Measurements from ENCODE around the gene RYR1. TPM values are rescaled to one million over a fixed set of nuclear protein-coding genes. Genes with fewer than 3 reads are reported as not detected.
A peak's percentile ranks its signal among the peaks of the same experiment; 100 is the strongest.
"Not testable (repeated sequence)": the region's sequence is repeated elsewhere in the genome, so short reads cannot be mapped to it uniquely, and the experiment has no call there.

Gene RYR1
- total RNA-seq, 1 experiment from 2014 or later: not detected

GRCh38 chr19:38513762-38514167 lies 80.3 kb downstream of the RYR1 start:
- no peak for DNase-seq (ENCODE audit: low spot score)

DNA sequence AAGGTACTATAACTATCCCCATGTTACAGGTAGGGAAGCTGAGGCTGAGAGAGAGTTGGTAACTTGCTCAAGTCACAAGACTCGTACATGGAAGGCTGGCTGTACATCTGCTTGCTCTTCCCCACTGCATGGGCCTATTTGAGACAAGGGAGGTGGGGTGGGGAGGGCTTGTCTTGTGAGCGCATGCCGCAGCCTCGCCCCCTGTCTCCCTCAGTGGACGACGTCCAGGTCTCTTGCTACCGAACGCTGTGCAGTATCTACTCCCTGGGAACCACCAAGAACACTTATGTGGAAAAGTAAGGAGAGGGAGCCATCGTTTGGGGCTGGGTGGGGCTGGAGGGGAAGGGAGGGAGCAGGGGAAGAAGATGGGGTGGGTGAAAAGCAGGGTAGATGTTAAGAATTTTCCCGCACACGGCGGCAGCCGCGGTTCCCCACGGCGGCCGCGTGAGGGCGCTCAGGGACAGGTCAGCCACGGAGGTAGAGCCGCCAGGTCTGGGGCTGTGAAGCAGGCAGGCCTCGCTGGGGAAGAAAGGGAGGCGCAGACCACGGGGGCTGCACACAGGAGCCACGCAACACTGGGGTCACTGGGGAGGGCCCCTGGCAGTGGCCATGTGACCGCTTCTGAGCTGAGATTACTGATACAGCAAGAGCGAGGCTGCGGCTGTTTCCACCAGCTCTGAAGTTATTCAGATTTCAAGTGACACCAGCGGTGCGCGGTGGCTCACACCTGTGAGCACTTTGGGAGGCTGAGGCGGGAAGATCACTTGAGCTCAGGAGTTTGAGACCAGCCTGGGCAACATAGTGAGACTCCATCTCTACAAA lies 81.5 kb downstream of the RYR1 start:
- peak; percentile 67 for DNase-seq (ENCODE audit: low spot score)

DNA sequence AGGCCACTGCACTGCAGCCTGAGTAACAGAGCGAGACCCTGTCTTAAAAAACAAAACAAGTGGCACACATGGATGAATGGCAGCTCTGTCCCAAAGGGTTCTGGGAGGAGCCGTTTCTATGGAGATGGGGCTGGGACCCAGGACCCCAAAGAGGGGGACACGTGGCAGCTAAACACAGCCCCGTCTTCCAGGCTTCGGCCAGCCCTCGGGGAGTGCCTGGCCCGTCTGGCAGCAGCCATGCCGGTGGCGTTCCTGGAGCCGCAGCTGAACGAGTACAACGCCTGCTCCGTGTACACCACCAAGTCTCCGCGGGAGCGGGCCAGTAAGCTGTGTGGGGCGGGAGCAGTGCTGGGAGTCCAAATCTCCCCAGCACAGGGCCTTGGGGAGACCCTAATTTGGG lies 82.4 kb downstream of the RYR1 start:
- DNase-seq (ENCODE audit: low spot score): no peak

DNA sequence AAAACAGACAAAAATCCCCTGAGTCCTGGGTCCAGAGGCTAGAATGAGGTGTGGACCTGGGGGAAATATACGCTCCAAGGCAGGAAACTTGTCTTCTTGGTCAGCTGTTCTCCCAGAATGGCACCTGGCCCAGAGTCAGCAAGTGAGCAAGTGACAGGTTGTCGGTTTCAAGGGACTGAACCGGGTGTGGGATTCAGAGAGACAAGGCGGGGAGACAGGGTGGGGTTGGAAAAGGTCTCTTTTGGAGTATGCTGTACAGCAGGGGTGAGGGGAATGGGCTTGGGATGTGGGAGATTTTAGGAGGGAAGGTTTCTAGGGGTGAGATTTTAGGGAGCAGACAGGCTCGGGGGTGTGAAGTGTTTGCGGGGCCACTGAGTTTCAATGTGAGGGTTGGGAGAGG lies 83.3 kb downstream of the RYR1 start:
- no peak for DNase-seq (ENCODE audit: low spot score)

- no peak for DNase-seq (ENCODE audit: low spot score)
Measured at GRCh38 chr19:38517321-38517720, 83.8 kb downstream of the RYR1 start.

DNA sequence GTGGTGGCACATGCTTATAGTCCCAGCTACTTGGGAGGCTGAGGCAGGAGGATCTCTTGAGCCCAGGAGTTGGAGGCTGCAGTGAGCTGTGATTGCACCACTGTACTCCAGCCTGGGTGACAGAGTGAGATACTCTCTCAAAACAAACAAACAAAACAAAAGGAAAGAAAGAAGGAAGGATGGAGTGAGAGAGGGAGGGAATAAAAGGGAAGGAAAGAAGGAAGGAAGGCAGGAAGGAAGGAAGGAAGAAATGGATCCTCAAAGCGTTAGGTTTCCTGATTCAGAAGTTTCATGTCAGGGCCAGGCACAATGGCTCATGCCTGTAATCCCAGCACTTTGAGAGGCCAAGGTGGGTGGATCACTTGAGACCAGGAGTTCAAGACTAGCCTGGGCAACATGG lies 84.5 kb downstream of the RYR1 start:
- DNase-seq (ENCODE audit: low spot score): not testable (repeated sequence)

DNA sequence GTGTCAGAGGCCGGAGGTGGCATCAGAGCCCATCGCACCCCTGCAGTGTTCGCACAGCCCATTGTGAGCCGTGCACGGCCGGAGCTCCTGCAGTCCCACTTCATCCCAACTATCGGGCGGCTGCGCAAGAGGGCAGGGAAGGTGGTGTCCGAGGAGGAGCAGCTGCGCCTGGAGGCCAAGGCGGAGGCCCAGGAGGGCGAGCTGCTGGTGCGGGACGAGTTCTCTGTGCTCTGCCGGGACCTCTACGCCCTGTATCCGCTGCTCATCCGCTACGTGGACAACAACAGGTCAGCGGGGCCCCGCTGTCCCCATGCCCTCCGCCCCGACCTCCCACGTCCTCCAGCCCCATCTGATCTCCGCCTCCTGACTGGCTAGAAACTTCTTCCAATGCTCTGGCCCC lies 85.7 kb downstream of the RYR1 start:
- no peak for DNase-seq (ENCODE audit: low spot score)

- no peak for DNase-seq (ENCODE audit: low spot score)
Measured at GRCh38 chr19:38519988-38520387, 86.5 kb downstream of the RYR1 start.

GRCh38 chr19:38522915-38523314 lies 89.4 kb downstream of the RYR1 start:
- DNase-seq (ENCODE audit: low spot score): no peak

DNA sequence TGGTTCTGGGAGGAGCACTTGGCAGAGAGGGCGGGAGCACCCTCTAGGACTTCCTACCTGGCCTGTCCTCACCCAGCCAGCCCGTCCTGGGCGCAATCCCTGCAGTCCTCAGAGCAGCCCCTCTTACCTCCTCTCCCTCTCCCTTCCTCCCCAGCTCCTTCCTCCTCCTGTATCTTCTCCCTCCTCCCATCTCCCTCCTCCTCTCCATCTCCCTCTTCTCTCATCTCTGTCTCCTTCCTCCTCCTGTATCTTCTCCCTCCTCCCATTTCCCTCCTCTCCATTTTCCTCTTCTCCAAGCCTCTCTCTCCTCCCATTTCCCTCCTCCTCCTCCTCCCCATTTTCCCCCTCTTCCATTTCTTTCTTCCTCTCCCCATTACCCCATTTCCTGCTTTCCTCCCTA lies 89.8 kb downstream of the RYR1 start:
- no peak for DNase-seq (ENCODE audit: low spot score)

DNA sequence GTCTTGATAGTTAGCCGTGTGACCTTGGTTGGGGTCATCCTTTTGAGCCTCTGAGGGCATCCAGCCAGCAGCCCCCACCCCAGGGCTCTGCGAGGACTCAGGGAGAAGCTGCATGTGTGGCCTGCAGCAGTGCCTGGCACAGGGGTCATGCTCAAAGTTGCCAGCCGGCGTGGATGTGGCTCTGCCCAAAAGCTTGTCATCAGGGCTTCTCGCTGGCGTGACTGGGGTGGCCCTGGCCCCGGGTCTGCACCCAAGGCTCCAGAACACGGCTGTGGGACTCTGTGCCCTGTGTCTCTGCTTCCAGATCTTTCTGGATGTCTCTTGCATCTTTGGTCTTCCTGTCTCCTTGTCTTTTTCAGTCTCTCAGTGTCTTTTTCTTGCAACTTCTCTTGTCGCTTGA lies 90.9 kb downstream of the RYR1 start:
- no peak for DNase-seq (ENCODE audit: low spot score)

GRCh38 chr19:38524994-38525634 lies 91.6 kb downstream of the RYR1 start:
- no peak for DNase-seq (ENCODE audit: low spot score)

DNA sequence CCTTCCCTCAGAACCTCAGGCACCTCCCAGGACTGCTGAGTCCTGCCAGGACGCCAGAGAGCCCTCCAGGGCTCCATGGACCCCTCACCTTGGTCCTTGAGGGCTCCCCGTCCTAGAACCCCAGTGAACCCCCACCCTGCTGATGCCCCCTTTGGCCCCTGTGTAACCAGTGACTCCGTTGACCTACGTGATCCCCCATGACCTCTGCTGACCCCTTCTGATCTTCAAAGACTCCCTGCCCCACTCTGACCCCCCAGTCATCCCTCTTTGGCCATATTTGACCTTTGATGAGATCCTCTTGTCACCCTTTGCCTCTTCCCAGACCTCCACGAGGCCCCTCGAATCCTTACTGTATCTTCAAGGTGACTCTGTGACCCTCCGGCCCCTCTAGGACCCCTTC lies 92.9 kb downstream of the RYR1 start:
- no peak for DNase-seq (ENCODE audit: low spot score)

DNA sequence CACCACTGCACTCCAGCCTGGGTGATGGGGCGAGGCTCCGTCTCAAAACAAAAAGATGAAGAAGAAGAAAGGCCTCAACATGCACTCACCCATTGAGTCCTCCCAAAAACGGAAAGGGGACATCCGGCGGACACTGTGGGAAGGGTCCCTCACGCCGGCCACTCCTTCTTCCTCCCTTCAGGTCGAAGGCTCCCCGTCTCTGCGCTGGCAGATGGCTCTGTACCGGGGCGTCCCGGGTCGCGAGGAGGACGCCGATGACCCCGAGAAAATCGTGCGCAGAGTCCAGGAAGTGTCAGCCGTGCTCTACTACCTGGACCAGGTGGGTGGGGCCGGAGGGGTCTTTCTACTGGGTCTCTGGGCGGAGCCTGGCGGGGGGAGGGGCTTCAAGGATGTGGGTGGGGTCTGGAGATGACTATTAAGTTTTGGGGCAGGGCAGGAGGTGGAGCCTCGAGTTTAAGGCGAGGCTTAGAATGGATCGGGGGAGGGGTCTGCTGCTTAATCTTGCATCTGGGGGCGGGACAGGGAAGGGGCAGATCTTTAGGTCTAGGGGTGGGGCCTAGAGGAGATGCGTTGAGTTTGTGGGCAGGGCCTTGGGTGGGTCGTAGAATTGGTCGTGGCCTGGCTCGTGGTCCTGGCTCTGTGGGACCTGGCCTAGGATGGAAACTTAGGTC lies 94.1 kb downstream of the RYR1 start:
- no peak for DNase-seq (ENCODE audit: low spot score)

- DNase-seq (ENCODE audit: low spot score): no peak
Measured at GRCh38 chr19:38528213-38528755, 94.8 kb downstream of the RYR1 start.

GRCh38 chr19:38528931-38529330 lies 95.4 kb downstream of the RYR1 start:
- no peak for DNase-seq (ENCODE audit: low spot score)

DNA sequence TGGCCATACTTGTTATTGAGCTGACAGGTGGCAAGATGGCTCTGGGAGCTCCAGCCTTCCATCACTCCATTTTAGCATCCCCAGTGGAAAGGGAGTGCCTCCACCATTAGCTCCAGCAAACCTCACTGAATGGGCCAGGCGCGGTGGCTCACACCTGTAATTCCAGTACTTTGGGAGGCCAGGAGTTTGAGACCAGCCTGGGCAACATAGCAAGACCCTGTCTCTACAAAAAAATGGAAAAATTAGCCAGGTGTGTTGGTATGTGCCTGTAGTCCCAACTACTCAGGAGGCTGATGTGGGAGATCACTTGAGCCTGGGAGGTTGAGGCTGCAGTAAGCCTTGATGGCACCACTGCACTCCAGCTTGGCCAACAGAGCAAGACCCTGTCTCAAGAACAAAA lies 98.0 kb downstream of the RYR1 start:
- no peak for DNase-seq (ENCODE audit: low spot score)

DNA sequence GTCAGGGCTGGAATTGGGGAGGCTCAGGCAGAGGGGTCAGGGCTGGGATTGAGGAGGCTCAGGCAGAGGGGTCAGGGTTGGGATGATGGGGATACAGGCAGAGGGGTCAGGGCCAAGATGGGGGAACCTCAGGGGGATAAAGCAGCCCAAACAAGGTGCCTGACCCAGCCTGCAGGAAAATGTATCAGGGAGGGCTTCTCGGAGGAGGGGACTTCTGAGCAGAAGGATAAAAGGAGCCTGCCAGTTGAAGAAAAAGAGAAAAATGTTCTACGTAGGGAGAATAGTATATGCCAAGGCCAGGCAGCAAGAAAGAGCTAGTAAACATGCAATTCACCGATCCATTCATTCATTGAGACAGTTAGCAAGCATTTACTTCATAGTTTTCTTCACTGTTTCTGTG lies 99.4 kb downstream of the RYR1 start:
- no peak for DNase-seq (ENCODE audit: low spot score)

- no peak for DNase-seq (ENCODE audit: low spot score)
Measured at GRCh38 chr19:38534574-38534973, 101.1 kb downstream of the RYR1 start.

GRCh38 chr19:38535212-38535611 lies 101.7 kb downstream of the RYR1 start:
- DNase-seq (ENCODE audit: low spot score): no peak

DNA sequence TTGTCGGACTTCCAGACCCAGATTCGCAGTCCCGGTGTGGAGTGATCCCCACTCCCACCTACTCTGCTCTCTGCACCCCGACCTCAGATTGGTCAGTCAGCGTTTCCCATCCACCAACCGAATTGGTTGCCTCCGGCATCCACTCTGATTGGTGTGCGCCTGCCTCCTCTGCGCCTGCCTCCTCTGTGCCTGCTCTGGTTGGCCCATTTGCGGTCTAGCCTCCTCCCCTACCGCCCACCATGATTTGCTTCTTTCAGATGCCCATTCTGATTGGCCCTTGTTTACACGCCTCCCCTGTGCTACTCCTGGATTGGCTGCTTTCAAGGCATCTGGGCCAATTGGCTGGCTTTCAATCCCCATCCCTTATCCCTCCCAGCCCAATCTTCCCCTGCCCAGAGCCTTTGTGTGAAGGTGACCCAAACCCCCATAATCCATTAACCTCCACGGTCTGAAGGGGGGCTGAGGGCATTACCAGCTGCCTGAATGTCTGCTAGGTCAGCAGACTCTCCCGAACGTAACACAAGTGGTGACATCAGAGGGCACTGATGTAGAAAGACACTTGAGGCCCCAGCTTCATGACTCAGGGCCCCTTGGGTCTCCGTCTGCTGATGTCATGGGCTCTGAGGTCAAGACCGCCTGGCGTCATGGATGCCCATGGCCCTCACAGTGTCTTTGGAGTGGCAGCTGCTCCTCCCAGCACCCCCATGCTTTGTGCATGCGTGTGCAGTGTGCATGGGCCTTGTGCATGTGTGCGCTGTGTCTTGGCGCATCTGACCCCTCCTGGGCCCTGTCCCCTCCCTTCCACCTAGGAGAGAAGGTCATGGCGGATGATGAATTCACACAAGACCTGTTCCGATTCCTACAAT lies 103.8 kb downstream of the RYR1 start:
- DNase-seq (ENCODE audit: low spot score): no peak

DNA sequence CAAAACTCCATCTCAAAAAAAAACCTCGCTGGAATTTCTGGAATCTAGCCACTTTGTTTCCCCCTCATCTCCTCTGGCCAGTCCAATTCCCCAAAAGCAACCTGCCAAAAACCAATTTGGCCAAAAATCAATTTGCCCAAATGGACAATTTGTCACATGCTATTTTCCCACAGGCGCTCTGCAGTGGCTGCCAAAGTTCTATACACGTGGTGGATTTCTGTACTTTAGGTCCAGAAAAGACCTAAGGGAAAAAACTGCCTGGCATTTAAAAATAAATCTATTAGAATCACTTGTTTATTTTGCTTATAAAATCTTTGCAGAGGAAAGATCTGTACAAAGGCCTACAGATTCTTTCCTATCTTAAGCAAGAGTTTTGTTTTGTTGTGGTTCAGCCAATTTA lies 104.9 kb downstream of the RYR1 start:
- no peak for DNase-seq (ENCODE audit: low spot score)

Data from H4 (cell line).